HG03108 (cell line): ENCODE data around the gene CACNA1F.

ENCODE experiments used
- ATAC-seq: cut with Tn5 transposase; IDR thresholded peaks from one replicate; pipeline ENCODE4 v1.9.1; 2021; ENCODE audit warnings: moderate library complexity; ENCODE audit not compliant: unreplicated experiment

CACNA1F gene

GRCh38 chrX:49257846-49258748 is 25.0 kb upstream of the CACNA1F start:
- no peak for ATAC-seq

- no peak for ATAC-seq
Measured at GRCh38 chrX:49257074-49257790, 24.1 kb upstream of the CACNA1F start.

GRCh38 chrX:49256268-49256995 is 23.3 kb upstream of the CACNA1F start:
- no peak for ATAC-seq

- ATAC-seq, result no peak
Measured at GRCh38 chrX:49254639-49255038, 21.5 kb upstream of the CACNA1F start.

GRCh38 chrX:49251325-49251724 is 18.2 kb upstream of the CACNA1F start:
- no peak for ATAC-seq

- no peak for ATAC-seq
Measured at GRCh38 chrX:49250578-49250977, 17.4 kb upstream of the CACNA1F start.

- no peak for ATAC-seq
Measured at GRCh38 chrX:49250066-49250465, 16.9 kb upstream of the CACNA1F start.

- ATAC-seq, result no peak
Measured at GRCh38 chrX:49249616-49250015, 16.5 kb upstream of the CACNA1F start.

GRCh38 chrX:49249071-49249470 is 15.9 kb upstream of the CACNA1F start:
- no peak for ATAC-seq

GRCh38 chrX:49247916-49248811 is 15.0 kb upstream of the CACNA1F start:
- ATAC-seq, result no peak

- ATAC-seq, result no peak
Measured at GRCh38 chrX:49247346-49247745, 14.2 kb upstream of the CACNA1F start.

GRCh38 chrX:49246541-49246940 is 13.4 kb upstream of the CACNA1F start:
- no peak for ATAC-seq

GRCh38 chrX:49244207-49244606 is 11.1 kb upstream of the CACNA1F start:
- ATAC-seq, result no peak

GRCh38 chrX:49243166-49243565 is 10.0 kb upstream of the CACNA1F start:
- ATAC-seq, result no peak

- no peak for ATAC-seq
Measured at GRCh38 chrX:49242545-49243066, 9.5 kb upstream of the CACNA1F start.

GRCh38 chrX:49238735-49239134 is 5.6 kb upstream of the CACNA1F start:
- ATAC-seq, result no peak

- no peak for ATAC-seq
Measured at GRCh38 chrX:49237060-49237459, 3.9 kb upstream of the CACNA1F start.

- ATAC-seq, result no peak
Measured at GRCh38 chrX:49233887-49234555, 881 bp upstream of the CACNA1F start.

GRCh38 chrX:49232525-49232924 is 615 bp downstream of the CACNA1F start:
- no peak for ATAC-seq
